HUES6 (cell line): ENCODE results near the gene PHACTR3.

ENCODE experiments used
- H3K27ac ChIP-seq: 2 replicates; pipeline ENCODE4 v1.7.0; 2013; ENCODE audit warnings: low read depth, mild to moderate bottlenecking, low read length, inconsistent platforms
- H3K27me3 ChIP-seq: 2 replicates; pipeline ENCODE4 v1.6.1; 2013; ENCODE audit warnings: low read length; ENCODE audit not compliant: control insufficient read depth, insufficient read depth
- H3K36me3 ChIP-seq: 2 replicates; pipeline ENCODE4 v1.6.1; 2013; ENCODE audit warnings: low read length; ENCODE audit not compliant: control insufficient read depth, insufficient read depth
- H3K4me1 ChIP-seq: 2 replicates; pipeline ENCODE4 v1.6.1; 2013; ENCODE audit warnings: low read length; ENCODE audit not compliant: control insufficient read depth, insufficient read depth
- H3K4me3 ChIP-seq: 2 replicates; pipeline ENCODE4 v1.5.1; 2013; ENCODE audit warnings: low read depth, low read length
- H3K9ac ChIP-seq: one replicate; pipeline ENCODE4 v1.6.1; 2013; ENCODE audit warnings: mild to moderate bottlenecking, low read length
- H3K9me3 ChIP-seq: 2 replicates; pipeline ENCODE4 v1.6.1; 2013; ENCODE audit warnings: low read depth, low read length; ENCODE audit not compliant: control insufficient read depth, insufficient read depth

Gene PHACTR3

GRCh38 chr20:59814840-59815340 is 210.6 kb downstream of the PHACTR3 start:
- H3K27ac ChIP-seq, result no peak overlapping the region
- H3K36me3 ChIP-seq, result no peaks in the 10 kb centered on the region
- no peak overlapping the region for H3K9ac ChIP-seq
- H3K27me3 ChIP-seq, result peaks cover 2% of the 10 kb centered on the region; the same call in 1 of the 2 replicates
- H3K4me3 ChIP-seq, result no peak overlapping the region
- H3K4me1 ChIP-seq, result no peaks in the 10 kb centered on the region
- no peaks in the 10 kb centered on the region for H3K9me3 ChIP-seq

- Histone ChIP-seq H3K4me1 (no peaks in the 10 kb centered on the region), H3K27me3 (peaks cover 2% of the 10 kb centered on the region; the same call in 1 of the 2 replicates), H3K9me3 (no peaks in the 10 kb centered on the region), H3K4me3 (no peak overlapping the region), H3K27ac (no peak overlapping the region), H3K9ac (no peak overlapping the region), H3K36me3 (no peaks in the 10 kb centered on the region)
Measured at GRCh38 chr20:59816146-59816738, 211.9 kb downstream of the PHACTR3 start.

- Histone ChIP-seq H3K27me3 (peaks cover 2% of the 10 kb centered on the region; the same call in 1 of the 2 replicates), H3K9me3 (no peaks in the 10 kb centered on the region), H3K36me3 (no peaks in the 10 kb centered on the region), H3K4me3 (no peak overlapping the region), H3K4me1 (no peaks in the 10 kb centered on the region; the same call in 1 of the 2 replicates), H3K9ac (no peak overlapping the region), H3K27ac (no peak overlapping the region)
Measured at GRCh38 chr20:59817406-59817805, 213.1 kb downstream of the PHACTR3 start.

GRCh38 chr20:59817846-59818615 is 213.7 kb downstream of the PHACTR3 start:
- H3K4me3 ChIP-seq, result no peak overlapping the region
- no peaks in the 10 kb centered on the region for H3K9me3 ChIP-seq
- H3K36me3 ChIP-seq, result no peaks in the 10 kb centered on the region
- H3K9ac ChIP-seq, result no peak overlapping the region
- H3K4me1 ChIP-seq, result no peaks in the 10 kb centered on the region; the same call in 1 of the 2 replicates
- no peak overlapping the region for H3K27ac ChIP-seq
- peaks cover 2% of the 10 kb centered on the region; the same call in 1 of the 2 replicates for H3K27me3 ChIP-seq

GRCh38 chr20:59818911-59819310 is 214.6 kb downstream of the PHACTR3 start:
- no peak overlapping the region for H3K9ac ChIP-seq
- H3K27ac ChIP-seq, result no peak overlapping the region
- no peak overlapping the region for H3K4me3 ChIP-seq
- H3K36me3 ChIP-seq, result no peaks in the 10 kb centered on the region
- H3K9me3 ChIP-seq, result no peaks in the 10 kb centered on the region
- H3K4me1 ChIP-seq, result no peaks in the 10 kb centered on the region; the same call in 1 of the 2 replicates
- peaks cover 2% of the 10 kb centered on the region; the same call in 1 of the 2 replicates for H3K27me3 ChIP-seq

- Histone ChIP-seq H3K9me3 (no peaks in the 10 kb centered on the region), H3K9ac (no peak overlapping the region), H3K36me3 (no peaks in the 10 kb centered on the region), H3K27ac (no peak overlapping the region), H3K4me1 (no peaks in the 10 kb centered on the region; the same call in 1 of the 2 replicates), H3K4me3 (no peak overlapping the region), H3K27me3 (peaks cover 2% of the 10 kb centered on the region; the same call in 1 of the 2 replicates)
Measured at GRCh38 chr20:59819496-59820203, 215.3 kb downstream of the PHACTR3 start.

GRCh38 chr20:59820204-59821041 is 216.1 kb downstream of the PHACTR3 start:
- Histone ChIP-seq H3K9me3 (no peaks in the 10 kb centered on the region), H3K36me3 (no peaks in the 10 kb centered on the region)

GRCh38 chr20:59821201-59821600 is 216.9 kb downstream of the PHACTR3 start:
- Histone ChIP-seq H3K4me3 (no peak overlapping the region), H3K9ac (no peak overlapping the region), H3K4me1 (no peaks in the 10 kb centered on the region; the same call in 1 of the 2 replicates), H3K9me3 (no peaks in the 10 kb centered on the region), H3K36me3 (no peaks in the 10 kb centered on the region), H3K27me3 (0 out of 2 replicates have a peak, but pooled peaks cover 2% of the 10 kb centered on the region), H3K27ac (no peak overlapping the region)

More at GRCh38 chr20:59820204-59821041, 216.1 kb downstream of the PHACTR3 start:
- no peak overlapping the region for H3K9ac ChIP-seq
- no peak overlapping the region for H3K27ac ChIP-seq
- H3K4me3 ChIP-seq, result no peak overlapping the region
- 0 out of 2 replicates have a peak, but pooled peaks cover 2% of the 10 kb centered on the region for H3K27me3 ChIP-seq
- no peaks in the 10 kb centered on the region; the same call in 1 of the 2 replicates for H3K4me1 ChIP-seq

GRCh38 chr20:59821788-59822187 is 217.4 kb downstream of the PHACTR3 start:
- Histone ChIP-seq H3K27ac (no peak overlapping the region), H3K36me3 (no peaks in the 10 kb centered on the region), H3K9me3 (no peaks in the 10 kb centered on the region), H3K4me3 (no peak overlapping the region), H3K27me3 (0 out of 2 replicates have a peak, but pooled peaks cover 5% of the 10 kb centered on the region), H3K4me1 (no peaks in the 10 kb centered on the region; the same call in 1 of the 2 replicates), H3K9ac (no peak overlapping the region)
